Astrocyte of the hippocampus (primary cell): ENCODE data around the gene TECR.
"Not testable (repeated sequence)": the region's sequence is repeated elsewhere in the genome, so short reads cannot be mapped to it uniquely, and the experiment has no call there.

ENCODE experiments used
- DNase-seq: peaks from one replicate; pipeline ENCODE4 v3.0.0; 2011; ENCODE audit warnings: low read depth, low spot score

TECR gene

GRCh38 chr19:14585187-14585586 lies 55.8 kb downstream of the TECR start:
- not testable (repeated sequence) for DNase-seq

- DNase-seq, result not testable (repeated sequence)
These were observed 60.0 kb downstream of the TECR start for GRCh38 chr19:14589433-14589832.

GRCh38 chr19:14595558-14595957 lies 66.2 kb downstream of the TECR start:
- no peak for DNase-seq

DNA sequence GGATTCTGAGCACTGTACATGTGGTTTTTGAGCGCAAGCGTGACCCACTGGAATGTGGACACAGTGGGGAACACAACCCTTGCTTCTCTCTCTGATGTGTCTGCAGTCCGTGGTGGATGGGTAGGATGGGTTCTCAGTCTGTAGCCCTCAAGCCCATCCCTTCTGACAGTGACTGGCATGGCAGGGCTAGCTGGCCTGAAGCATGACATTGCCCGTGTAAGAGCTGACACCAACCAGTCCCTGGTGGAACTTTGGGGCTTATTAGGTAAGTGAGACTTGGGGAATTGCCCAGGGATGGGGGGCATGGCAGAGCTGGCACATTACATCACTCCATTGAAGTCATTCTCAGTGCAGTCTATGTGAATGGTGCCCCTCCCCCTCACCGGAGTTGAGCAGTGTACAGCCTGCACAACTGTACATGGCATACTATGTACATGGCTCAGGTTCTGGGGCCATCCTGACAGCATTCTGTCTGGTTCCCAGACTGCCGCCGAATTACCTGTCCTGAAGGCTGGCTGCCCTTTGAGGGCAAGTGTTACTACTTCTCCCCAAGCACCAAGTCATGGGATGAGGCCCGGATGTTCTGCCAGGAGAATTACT lies 70.3 kb downstream of the TECR start:
- DNase-seq, result no peak

- no peak for DNase-seq
These were observed 74.6 kb downstream of the TECR start for GRCh38 chr19:14603990-14604387.

DNA sequence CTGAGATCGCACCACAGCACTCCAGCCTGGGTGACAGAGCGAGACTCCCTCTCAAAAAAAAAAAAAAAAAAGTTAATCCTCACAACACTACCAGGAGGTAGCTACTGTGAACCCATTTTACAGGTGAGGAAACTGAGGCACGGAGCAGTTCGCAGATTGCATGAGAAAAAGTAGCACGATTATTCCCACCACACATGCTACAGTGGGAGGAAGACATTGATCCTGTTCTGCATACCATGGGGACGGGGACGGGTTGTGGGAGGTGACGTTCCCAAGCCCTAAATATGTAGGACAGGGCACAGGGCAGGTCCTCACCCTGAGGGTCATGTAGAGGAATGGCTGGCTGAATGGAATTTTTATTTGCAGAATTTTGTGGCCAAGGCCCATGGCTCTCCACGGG lies 77.2 kb downstream of the TECR start:
- no peak for DNase-seq

DNA sequence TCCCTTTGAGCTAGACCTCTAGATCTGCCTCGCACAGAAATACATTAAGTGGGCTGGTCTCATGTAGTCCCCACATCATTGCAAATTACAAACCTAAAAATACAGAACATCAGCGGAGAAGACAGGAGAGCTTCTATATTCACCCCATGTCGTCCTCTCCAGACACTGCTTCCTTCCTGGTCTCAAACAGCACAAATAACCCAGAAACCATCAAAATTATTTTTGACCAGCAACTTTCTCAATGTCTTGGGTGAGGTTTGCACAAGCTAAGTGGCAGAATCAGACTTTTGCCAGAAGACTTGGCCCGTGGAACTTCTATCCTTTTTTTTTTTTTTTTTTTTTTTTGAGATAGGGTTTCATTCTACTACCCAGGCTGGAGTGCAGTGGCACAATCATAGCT lies 81.7 kb downstream of the TECR start:
- DNase-seq, result no peak

- DNase-seq, result not testable (repeated sequence)
These were observed 82.8 kb downstream of the TECR start for GRCh38 chr19:14612242-14612641.

GRCh38 chr19:14612657-14613056 lies 83.3 kb downstream of the TECR start:
- no peak for DNase-seq

DNA sequence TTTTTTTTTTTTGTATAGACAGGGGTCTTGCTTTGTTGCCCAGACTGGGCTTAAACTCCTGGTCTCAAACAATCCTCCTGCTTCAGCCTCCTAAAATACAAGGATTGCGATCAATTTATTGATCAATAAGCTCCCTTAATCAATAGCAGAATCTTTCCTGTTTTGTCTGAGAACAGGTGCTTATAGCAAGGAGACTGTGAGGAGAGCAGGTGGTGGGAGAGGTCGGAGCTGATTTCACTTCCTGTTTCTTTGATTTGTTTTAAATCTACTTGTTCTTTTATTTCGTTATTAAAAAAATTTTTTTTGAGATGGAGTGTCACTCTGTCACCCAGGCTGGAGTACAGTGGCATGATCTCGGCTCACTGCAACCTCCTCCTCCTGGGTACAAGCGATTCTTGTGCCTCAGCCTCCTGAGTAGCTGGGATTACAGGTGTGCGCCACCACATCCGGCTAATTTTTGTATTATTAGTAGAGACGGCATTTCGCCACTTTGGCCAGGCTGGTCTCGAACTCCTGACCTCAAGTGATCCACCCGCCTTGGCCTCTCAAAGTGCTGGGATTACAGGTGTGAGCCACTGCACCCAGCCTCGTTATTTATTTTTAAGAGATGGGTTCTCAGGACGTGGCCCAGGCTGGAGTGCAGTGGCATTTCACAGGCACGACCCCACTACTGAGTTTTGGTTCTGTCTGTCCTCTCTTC lies 84.2 kb downstream of the TECR start:
- not testable (repeated sequence) for DNase-seq

GRCh38 chr19:14614099-14614412 lies 84.7 kb downstream of the TECR start:
- no peak for DNase-seq
